Mucosa of descending colon (tissue), 3 donors: Measurements from ENCODE around the gene TBC1D26. TPM values are rescaled to one million over a fixed set of nuclear protein-coding genes. Genes with fewer than 3 reads are reported as not detected.
"Not testable (repeated sequence)": the region's sequence is repeated elsewhere in the genome, so short reads cannot be mapped to it uniquely, and the experiment has no call there.

Experiments
- ATAC-seq: fragments of 200-7000 bp; cut with Tn5 transposase; one replicate; pipeline ENCODE4 v1.9.1; 2020; ENCODE audit warnings: mild to moderate bottlenecking, moderate library complexity
- DNase-seq, 3 donors: peaks; one replicate each; pipeline ENCODE4 v3.0.0-alpha.2; 2020
- H3K36me3 ChIP-seq: fragments of 200-600 bp; one replicate; pipeline ENCODE4 v1.8.0; 2021; ENCODE audit warnings: low read depth, mild to moderate bottlenecking
- H3K4me1 ChIP-seq: fragments of 200-600 bp; one replicate; pipeline ENCODE4 v1.8.0; 2021; ENCODE audit warnings: low read depth, mild to moderate bottlenecking
- H3K4me3 ChIP-seq: fragments of 200-600 bp; one replicate; pipeline ENCODE4 v1.8.0; 2021; ENCODE audit warnings: mild to moderate bottlenecking
- H3K9me3 ChIP-seq: fragments of 200-600 bp; one replicate; pipeline ENCODE4 v1.8.0; 2021; ENCODE audit warnings: mild to moderate bottlenecking
- intact Hi-C, 2 donors: fragments of 100-400 bp; cut with DNase I in 1 of 2; cut with micrococcal nuclease in 1 of 2; formaldehyde crosslinking; loops; one replicate each; pipeline versions ENCODE4 v1.11.0 to v1.11.1; 2022; cut with DNase I, micrococcal nuclease
- long read RNA-seq, 2 donors: library from polyadenylated mRNA; unstranded; transcript quantifications; one replicate each; pipeline ENCODE4 v2.0.0, GENCODE V29; 2019 to 2021
- total RNA-seq, 3 donors: library from RNA; stranded (reverse); fragmentation: NEBNext Ultra II Directional in 2 of 3; extraction: Animal tissue kit (Norgen Biotek cat#: 25700) in 2 of 3; gene quantifications; one replicate each; pipeline versions ENCODE4 v1.2.1 to v1.2.4, GENCODE V29; 2021 to 2023
- donor health status: DM: no; HTN: no; CAD: no; lungs with moderate emphysema.
- donor health status: DM: no; HTN: no; CAD: no.
- donor health status: DM: no; HTN: yes; CAD: no.

TBC1D26 gene
- total RNA-seq = under 1 TPM in 1 of 3 donors, not detected in 2; 0.16 TPM
- long read RNA-seq, donor 1 = 0 reads
- long read RNA-seq, donor 2 = 0 reads

GRCh38 chr17:15731900-15732299, at the start of gene TBC1D26:
Gene TBC1D26, plus strand, starts transcription at chr17:15732283. Its CDS starts 3,066 bp downstream, at chr17:15735349.
- DNase-seq, intact Hi-C loops, H3K9me3 ChIP-seq, H3K36me3 ChIP-seq, H3K4me3 ChIP-seq, H3K4me1 ChIP-seq, ATAC-seq: not testable (repeated sequence)

DNA sequence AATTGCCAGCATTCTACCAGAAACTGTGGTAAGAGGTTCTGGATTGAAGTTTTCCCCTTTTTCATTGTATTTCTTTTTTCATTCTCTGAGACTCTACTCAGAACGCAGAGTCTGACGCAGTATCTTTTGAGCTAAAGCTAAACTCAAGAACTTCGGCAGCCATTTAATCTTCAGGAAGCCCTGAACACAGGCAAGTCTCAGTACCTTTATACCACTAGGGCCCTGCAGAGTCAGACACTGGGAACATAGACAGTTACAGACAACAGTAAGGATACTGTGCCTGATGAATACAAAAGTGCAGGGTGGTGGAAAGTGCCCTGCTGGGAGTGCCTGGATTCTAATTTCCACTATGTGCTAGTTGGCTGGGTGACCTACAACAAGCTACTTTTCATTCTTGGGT, 48.9 kb upstream of the TBC1D26 start:
- H3K9me3 ChIP-seq, H3K36me3 ChIP-seq, ATAC-seq, H3K4me1 ChIP-seq, H3K4me3 ChIP-seq, DNase-seq, intact Hi-C loops: not testable (repeated sequence)

GRCh38 chr17:15683824-15684478, 48.1 kb upstream of the TBC1D26 start, which contains the start of gene TRIM16:
Gene TRIM16, minus strand, starts transcription at chr17:15684311. Its CDS starts 32,702 bp downstream, at chr17:15651609.
- DNase-seq (peak; percentile 88 to 90 (median 89)), ATAC-seq (peak; percentile 89)
- peak within 1 kb of the TSS; percentile 17 for H3K4me3 ChIP-seq
- intact Hi-C loops, H3K36me3 ChIP-seq, H3K4me1 ChIP-seq, H3K9me3 ChIP-seq: not testable (repeated sequence)

DNA sequence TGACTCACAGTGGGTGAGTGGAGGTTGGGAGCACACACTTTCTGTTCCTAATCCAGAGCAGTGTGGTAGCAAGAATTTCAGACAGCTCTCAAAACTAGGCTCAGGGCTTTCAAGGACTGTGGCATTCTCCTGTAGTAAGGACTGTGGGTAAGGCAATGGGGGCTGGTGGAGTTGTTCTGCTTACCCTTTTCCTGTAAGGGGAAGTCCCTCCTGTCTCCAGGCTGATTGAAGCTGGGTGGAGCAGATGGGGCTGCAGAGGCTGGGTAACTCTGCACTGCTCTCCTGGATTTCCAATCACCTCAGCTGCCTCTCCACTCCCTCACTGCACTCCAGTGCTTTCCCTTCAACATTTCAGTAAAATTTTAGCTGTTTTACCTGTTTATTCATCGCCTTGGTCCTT, 44.6 kb upstream of the TBC1D26 start:
- H3K4me1 ChIP-seq, H3K9me3 ChIP-seq, DNase-seq, H3K36me3 ChIP-seq, H3K4me3 ChIP-seq, ATAC-seq, intact Hi-C loops: not testable (repeated sequence)

- DNase-seq, ATAC-seq, H3K36me3 ChIP-seq, H3K4me1 ChIP-seq, H3K4me3 ChIP-seq, H3K9me3 ChIP-seq, intact Hi-C loops: not testable (repeated sequence)
Measured at GRCh38 chr17:15698967-15699366, 33.1 kb upstream of the TBC1D26 start.

DNA sequence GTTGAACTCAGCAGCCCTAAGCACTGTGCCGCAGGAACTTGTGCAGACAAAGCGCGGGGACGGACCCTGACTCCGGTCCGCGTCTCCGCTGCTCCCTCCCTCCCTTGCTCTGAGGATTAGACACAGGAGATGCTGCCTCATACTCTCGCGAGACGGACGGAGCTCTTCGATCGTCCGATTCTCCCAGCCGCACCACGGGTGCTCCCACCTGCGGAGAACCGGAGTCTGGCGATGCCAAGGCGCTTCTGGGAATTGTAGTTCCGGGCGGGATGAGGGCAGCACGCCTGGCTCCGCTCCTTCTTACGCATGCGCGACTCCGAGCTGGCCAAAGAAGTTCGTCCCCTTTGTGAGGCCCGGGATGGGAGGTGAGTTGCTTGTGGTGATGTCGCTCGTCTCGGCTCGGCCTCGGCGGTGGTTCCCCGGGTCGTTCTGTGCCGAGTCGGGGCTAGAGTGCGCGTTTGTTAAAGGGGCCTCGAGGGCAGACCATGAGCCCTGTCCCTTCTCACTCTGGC, 32.6 kb upstream of the TBC1D26 start, which contains the start of gene ZNF286A:
Gene ZNF286A, plus strand, starts transcription at position 340 of the 512 bp plus-strand sequence. CDS start 578 bp downstream, outside the sequence.
- H3K4me1 ChIP-seq, intact Hi-C loops, H3K36me3 ChIP-seq, H3K9me3 ChIP-seq: not testable (repeated sequence)
- DNase-seq (peak; percentile 97 to 99 (median 99)), ATAC-seq (peak; percentile 100)
- peak within 1 kb of the TSS; percentile 7 for H3K4me3 ChIP-seq

GRCh38 chr17:15699937-15700336, 32.1 kb upstream of the TBC1D26 start:
- peak overlapping the region; percentile 7 for H3K4me3 ChIP-seq
- H3K36me3 ChIP-seq, DNase-seq, H3K9me3 ChIP-seq, intact Hi-C loops, H3K4me1 ChIP-seq: not testable (repeated sequence)
- ATAC-seq = peak; percentile 41

DNA sequence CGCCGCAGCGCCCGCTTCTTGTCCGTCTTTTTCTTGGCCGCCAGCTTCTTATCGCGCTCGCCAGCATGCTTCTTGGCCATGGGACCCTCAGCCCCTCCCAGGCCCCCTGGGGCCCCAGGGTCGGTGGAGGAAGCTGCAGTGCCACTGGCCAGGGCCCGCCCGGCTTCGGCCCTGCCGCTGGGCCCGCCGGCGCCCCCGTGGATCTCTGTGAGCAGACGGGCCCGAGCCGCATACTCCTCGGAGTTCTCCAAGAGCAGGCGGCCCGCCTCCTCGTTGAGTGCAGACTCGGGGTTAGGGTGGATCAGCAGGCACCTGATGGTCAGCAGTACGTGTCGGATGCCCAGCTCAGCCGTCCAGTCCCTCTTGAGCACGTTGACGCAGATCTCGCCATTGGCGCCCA, 27.8 kb upstream of the TBC1D26 start:
- DNase-seq, H3K4me1 ChIP-seq, intact Hi-C loops: not testable (repeated sequence)

DNA sequence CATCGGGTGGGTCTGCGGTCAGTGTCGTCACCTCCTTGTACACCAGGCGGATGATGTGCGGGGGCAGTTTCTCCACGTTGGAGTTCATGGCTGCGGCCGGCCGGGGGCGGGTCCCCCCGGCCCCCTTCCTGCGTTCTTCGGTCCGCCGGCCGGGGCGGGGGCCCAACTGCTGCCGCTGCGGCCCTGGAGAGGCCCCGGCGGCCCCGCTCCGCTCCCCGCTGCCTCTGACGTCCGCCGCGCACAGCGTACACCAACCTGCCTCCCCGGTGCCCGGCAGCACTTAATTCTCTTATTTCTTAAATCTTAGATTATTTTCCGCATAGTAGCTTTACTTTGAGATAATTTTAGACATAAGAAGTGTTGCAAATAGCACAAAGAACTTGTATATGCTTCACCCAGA, 27.3 kb upstream of the TBC1D26 start:
- DNase-seq, ATAC-seq, H3K36me3 ChIP-seq, H3K4me1 ChIP-seq, H3K4me3 ChIP-seq, intact Hi-C loops: not testable (repeated sequence)
- peaks cover 26% of the 10 kb centered on the region for H3K9me3 ChIP-seq

More for the DNA sequence above, 27.8 kb upstream of the TBC1D26 start:
- not testable (repeated sequence) for H3K4me3 ChIP-seq, H3K36me3 ChIP-seq, ATAC-seq
- H3K9me3 ChIP-seq = peaks cover 26% of the 10 kb centered on the region

DNA sequence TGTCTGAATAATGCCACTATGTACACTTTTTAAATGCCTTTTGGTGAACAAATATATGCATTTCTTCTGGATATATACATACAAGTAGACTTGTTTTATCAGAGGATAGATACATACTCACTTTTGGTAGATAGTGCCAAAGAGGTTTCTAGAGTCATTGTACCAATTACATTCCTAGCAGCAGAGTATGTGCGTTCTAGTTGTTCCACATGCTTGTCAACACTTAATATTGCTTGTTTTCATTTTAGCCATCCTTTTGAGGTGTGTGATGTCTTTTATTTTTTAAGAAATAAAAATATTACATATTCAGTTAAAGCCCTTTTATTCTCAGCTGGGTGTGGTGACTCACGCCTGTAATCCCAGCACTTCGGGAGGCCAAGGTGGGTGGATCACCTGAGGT, 23.2 kb upstream of the TBC1D26 start:
- H3K36me3 ChIP-seq, H3K4me3 ChIP-seq, H3K4me1 ChIP-seq, intact Hi-C loops, ATAC-seq, DNase-seq: not testable (repeated sequence)
- H3K9me3 ChIP-seq = peaks cover 41% of the 10 kb centered on the region

GRCh38 chr17:15716601-15717563, 15.2 kb upstream of the TBC1D26 start:
- H3K4me1 ChIP-seq, DNase-seq, ATAC-seq, intact Hi-C loops, H3K36me3 ChIP-seq, H3K4me3 ChIP-seq: not testable (repeated sequence)
- peaks cover 53% of the 10 kb centered on the region for H3K9me3 ChIP-seq

DNA sequence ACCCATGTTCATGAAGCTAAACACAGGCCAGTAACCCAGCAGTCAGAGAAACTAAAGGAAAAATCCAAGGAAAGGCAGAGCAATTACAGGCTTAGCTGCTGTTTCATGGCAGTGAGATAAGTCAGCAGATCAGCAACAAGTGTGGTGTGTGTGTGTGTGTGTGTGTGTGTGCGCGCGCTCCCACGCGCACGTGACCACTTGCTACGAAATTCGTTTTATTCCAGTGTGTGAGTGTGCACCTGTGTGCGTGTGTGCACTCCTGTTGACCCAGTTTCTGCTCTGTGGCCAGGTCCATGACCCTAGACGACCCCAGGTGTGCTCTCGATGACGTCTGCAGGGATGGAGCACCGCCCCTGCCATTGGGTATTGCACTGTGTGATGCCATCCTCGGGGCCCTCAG, 1.5 kb upstream of the TBC1D26 start:
- H3K4me3 ChIP-seq, H3K36me3 ChIP-seq, H3K9me3 ChIP-seq, DNase-seq, H3K4me1 ChIP-seq, intact Hi-C loops, ATAC-seq: not testable (repeated sequence)

DNA sequence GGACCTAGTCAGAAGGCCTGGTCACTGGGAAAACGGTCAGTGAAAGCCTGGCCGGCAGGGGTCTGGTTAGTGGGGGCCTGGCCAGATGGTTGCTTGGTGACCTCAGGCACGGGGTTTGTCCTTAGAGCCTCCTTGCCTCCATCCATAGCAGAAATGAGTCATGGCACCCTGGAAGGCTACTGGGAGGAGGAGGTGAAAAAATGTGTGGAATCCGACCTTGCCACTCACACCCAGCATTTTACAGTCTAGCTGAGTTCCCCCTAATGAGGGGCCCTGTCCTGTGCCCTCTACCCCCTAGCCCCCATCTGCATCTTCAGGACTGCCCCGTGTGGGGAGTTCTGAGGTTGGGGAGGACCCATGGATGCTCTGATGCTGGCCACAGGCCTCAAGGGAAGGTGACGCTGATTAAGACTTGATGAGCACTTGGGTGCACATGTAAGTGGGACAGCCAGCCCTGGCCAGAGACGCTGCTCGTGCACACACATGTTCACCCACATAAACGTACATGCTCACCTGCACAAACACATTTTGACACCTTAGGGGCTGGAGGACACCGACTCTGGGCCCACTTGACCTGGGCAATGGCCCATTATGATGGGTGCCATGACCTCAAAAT, 1.2 kb downstream of the TBC1D26 start:
- not testable (repeated sequence) for ATAC-seq

More for the DNA sequence above, 1.2 kb downstream of the TBC1D26 start:
- H3K9me3 ChIP-seq, intact Hi-C loops, H3K36me3 ChIP-seq, H3K4me1 ChIP-seq, H3K4me3 ChIP-seq, DNase-seq: not testable (repeated sequence)
